Bronchial epithelial cell (primary cell): ENCODE results near the gene PCCA. TPM values are rescaled to one million over a fixed set of nuclear protein-coding genes. Genes with fewer than 3 reads are reported as not detected.
A peak's percentile ranks its signal among the peaks of the same experiment; 100 is the strongest.
"Not testable (repeated sequence)": the region's sequence is repeated elsewhere in the genome, so short reads cannot be mapped to it uniquely, and the experiment has no call there.

Source experiments
- DNase-seq: peaks from one replicate; pipeline ENCODE4 v3.0.0-alpha.2; 2010; ENCODE audit warnings: low read depth
- FAIRE-seq: peaks from 2 replicates; lab custom pipeline; 2011; peaks lifted over from hg19 to GRCh38; lab: Jason Lieb, UNC
- H3K27me3 ChIP-seq: 2 replicates; pipeline ENCODE4 v1.5.1; 2011; ENCODE audit warnings: low read length; ENCODE audit not compliant: control insufficient read depth, insufficient read depth
- H3K36me3 ChIP-seq: 2 replicates; pipeline ENCODE4 v1.5.1; 2011; ENCODE audit warnings: low read length; ENCODE audit not compliant: control insufficient read depth, insufficient read depth
- H3K4me3 ChIP-seq: 2 replicates; pipeline ENCODE4 v1.5.1; 2011; ENCODE audit warnings: mild to moderate bottlenecking, low read depth, low read length, control low read depth
- CTCF ChIP-seq: IDR thresholded peaks from 2 replicates; pipeline ENCODE4 v1.5.1; 2011; ENCODE audit warnings: mild to moderate bottlenecking, moderate library complexity, low read length, control low read depth, inconsistent platforms; ENCODE audit not compliant: insufficient read depth, severe bottlenecking
- total RNA-seq: library from RNA; depleted of rRNA; stranded (reverse); fragments of >200 nt; gene quantifications from 2 replicates; pipeline ENCODE4 v1.2.1, GENCODE V29; 2014

Gene PCCA
- total RNA-seq, 1 donor from 2014 or later, result 27.1 TPM

- FAIRE-seq, result no peak
- H3K36me3 ChIP-seq, result no peaks in the 10 kb centered on the region
- no peak for DNase-seq
- H3K27me3 ChIP-seq, result no peaks in the 10 kb centered on the region
- TF ChIP-seq CTCF, result no peak
- H3K4me3 ChIP-seq, result no peak overlapping the region
Observed at GRCh38 chr13:100159584-100159983, 70.7 kb downstream of the PCCA start.

GRCh38 chr13:100160450-100160849, 71.6 kb downstream of the PCCA start:
- Histone ChIP-seq H3K27me3 (no peaks in the 10 kb centered on the region), H3K36me3 (no peaks in the 10 kb centered on the region), H3K4me3 (no peak overlapping the region)
- FAIRE-seq, result no peak
- TF ChIP-seq CTCF, result no peak
- no peak for DNase-seq

GRCh38 chr13:100163375-100163774, 74.5 kb downstream of the PCCA start:
- DNase-seq (peak; percentile 10), FAIRE-seq (no peak)
- TF ChIP-seq CTCF, result no peak
- Histone ChIP-seq H3K27me3 (no peaks in the 10 kb centered on the region), H3K36me3 (no peaks in the 10 kb centered on the region), H3K4me3 (no peak overlapping the region)

- no peak overlapping the region for H3K4me3 ChIP-seq
- no peaks in the 10 kb centered on the region for H3K36me3 ChIP-seq
- DNase-seq (no peak), FAIRE-seq (peak; percentile 13)
- no peak for TF ChIP-seq CTCF
- H3K27me3 ChIP-seq, result no peaks in the 10 kb centered on the region
Observed at GRCh38 chr13:100173203-100173602, 84.3 kb downstream of the PCCA start.

GRCh38 chr13:100174455-100174854, 85.6 kb downstream of the PCCA start:
- H3K36me3 ChIP-seq, DNase-seq, H3K27me3 ChIP-seq, H3K4me3 ChIP-seq, FAIRE-seq: not testable (repeated sequence)

GRCh38 chr13:100175078-100175802, 86.3 kb downstream of the PCCA start:
- Histone ChIP-seq H3K36me3 (no peaks in the 10 kb centered on the region), H3K4me3 (no peak overlapping the region), H3K27me3 (no peaks in the 10 kb centered on the region)
- no peak for FAIRE-seq
- no peak for DNase-seq
- no peak for TF ChIP-seq CTCF
